Activated T-cell treated with anti-CD3 and anti-CD28 coated beads, Interleukin-2, amount 50 U/mL, for 24 hours (primary cell): ENCODE measurements around the gene LRRC71.

Experiments used
- DNase-seq: peaks from one replicate; pipeline ENCODE4 v3.0.0-alpha.2; 2020
- H3K27ac Mint-ChIP-seq: 2 replicates; pipeline ENCODE4 v1.8.0; 2020; ENCODE audit warnings: mild to moderate bottlenecking, mixed read lengths
- H3K27me3 Mint-ChIP-seq: 2 replicates; pipeline ENCODE4 v1.8.0; 2020; ENCODE audit warnings: mixed read lengths
- H3K36me3 Mint-ChIP-seq: 2 replicates; pipeline ENCODE4 v1.8.0; 2020; ENCODE audit warnings: low read depth, mixed read lengths
- H3K4me1 Mint-ChIP-seq: 2 replicates; pipeline ENCODE4 v1.8.0; 2020; ENCODE audit warnings: low read depth, mixed read lengths
- H3K4me3 Mint-ChIP-seq: 2 replicates; pipeline ENCODE4 v1.8.0; 2020; ENCODE audit warnings: mild to moderate bottlenecking, moderate library complexity, mixed read lengths
- H3K9me3 Mint-ChIP-seq: 2 replicates; pipeline ENCODE4 v1.8.0; 2020; ENCODE audit warnings: mixed read lengths

Gene LRRC71

GRCh38 chr1:156953571-156953970 is 33.1 kb downstream of the LRRC71 start:
- Mint-ChIP-seq H3K4me1 (no peaks in the 10 kb centered on the region), H3K27me3 (no peaks in the 10 kb centered on the region), H3K9me3 (no peaks in the 10 kb centered on the region), H3K4me3 (no peak overlapping the region), H3K27ac (no peak overlapping the region), H3K36me3 (peaks cover 54% of the 10 kb centered on the region)
- no peak for DNase-seq

DNA sequence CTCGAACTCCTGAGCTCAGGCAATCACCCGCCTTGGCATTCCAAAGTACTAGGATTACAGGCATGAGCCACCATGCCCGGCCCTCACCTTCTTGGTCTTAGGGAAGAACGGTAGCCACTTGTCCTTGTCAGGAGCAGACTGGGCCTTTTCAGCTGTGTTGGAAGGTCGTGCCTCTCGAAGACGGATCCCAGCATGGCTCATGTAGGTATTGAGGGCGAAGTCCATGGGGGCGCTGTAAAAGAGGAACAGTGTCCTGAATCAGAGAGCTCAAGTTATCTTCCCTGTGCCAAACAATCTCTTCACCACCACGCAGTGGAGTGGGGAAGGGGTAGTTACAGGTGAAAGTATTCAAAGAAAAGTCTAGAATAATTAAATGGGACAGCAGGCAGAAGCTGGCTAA is 35.9 kb downstream of the LRRC71 start:
- H3K4me3 Mint-ChIP-seq: no peak overlapping the region
- no peaks in the 10 kb centered on the region for H3K9me3 Mint-ChIP-seq
- no peak for DNase-seq
- no peak overlapping the region for H3K27ac Mint-ChIP-seq
- H3K36me3 Mint-ChIP-seq: peaks cover 51% of the 10 kb centered on the region
- H3K4me1 Mint-ChIP-seq: peaks cover 3% of the 10 kb centered on the region
- no peaks in the 10 kb centered on the region for H3K27me3 Mint-ChIP-seq

DNA sequence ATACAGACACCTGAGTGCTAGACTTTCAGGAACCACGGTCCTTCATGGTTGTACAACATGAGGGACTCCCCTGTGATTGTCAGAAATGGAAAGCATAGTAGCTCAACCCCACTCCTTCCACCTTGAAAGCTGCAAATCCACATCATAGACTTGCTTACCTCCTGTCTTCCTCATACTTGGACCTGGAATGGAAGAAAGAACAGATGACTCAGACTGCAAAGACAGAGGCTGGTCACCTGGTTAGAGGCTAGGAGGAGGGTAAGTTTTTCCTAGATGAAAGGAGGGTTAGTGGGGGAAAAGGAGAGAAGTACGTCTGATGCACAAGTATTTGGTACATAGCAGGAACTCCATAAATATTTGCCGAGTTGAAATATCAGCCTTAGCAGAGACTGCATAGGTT is 37.2 kb downstream of the LRRC71 start:
- peaks cover 14% of the 10 kb centered on the region for H3K4me1 Mint-ChIP-seq
- H3K36me3 Mint-ChIP-seq: peaks cover 46% of the 10 kb centered on the region
- no peak overlapping the region for H3K4me3 Mint-ChIP-seq
- no peak overlapping the region for H3K27ac Mint-ChIP-seq
- no peaks in the 10 kb centered on the region for H3K27me3 Mint-ChIP-seq
- DNase-seq: no peak
- H3K9me3 Mint-ChIP-seq: no peaks in the 10 kb centered on the region

DNA sequence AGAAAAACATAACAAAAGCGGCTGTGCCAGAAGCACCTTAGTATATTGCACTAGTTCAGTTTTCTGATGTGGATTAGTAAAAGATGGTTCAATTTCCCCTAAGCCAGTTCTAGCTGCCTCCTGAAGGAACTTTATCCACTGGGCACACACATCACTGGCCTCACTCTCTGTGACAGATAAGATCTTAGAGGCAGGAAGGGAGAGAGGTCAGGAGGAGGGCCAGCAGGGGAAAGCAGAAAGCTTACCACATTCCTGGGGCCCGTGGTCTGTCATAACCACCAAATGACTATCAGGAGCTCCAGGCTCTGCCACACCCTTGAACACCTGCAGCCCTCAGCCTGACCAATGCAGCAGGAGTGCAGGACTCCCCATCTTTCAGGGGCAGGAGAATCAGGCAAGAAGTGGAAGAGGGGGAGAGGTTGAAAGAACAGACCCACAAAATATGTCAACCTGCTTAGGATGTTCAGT is 37.8 kb downstream of the LRRC71 start:
- Mint-ChIP-seq H3K4me3 (no peak overlapping the region), H3K4me1 (peaks cover 19% of the 10 kb centered on the region), H3K9me3 (no peaks in the 10 kb centered on the region), H3K27me3 (no peaks in the 10 kb centered on the region), H3K36me3 (peaks cover 46% of the 10 kb centered on the region), H3K27ac (no peak overlapping the region)
- DNase-seq: no peak

- H3K27ac Mint-ChIP-seq: no peak overlapping the region
- H3K9me3 Mint-ChIP-seq: no peaks in the 10 kb centered on the region
- H3K27me3 Mint-ChIP-seq: no peaks in the 10 kb centered on the region
- no peak for DNase-seq
- H3K36me3 Mint-ChIP-seq: peaks cover 45% of the 10 kb centered on the region
- peaks cover 30% of the 10 kb centered on the region for H3K4me1 Mint-ChIP-seq
- no peak overlapping the region for H3K4me3 Mint-ChIP-seq
These were observed 39.0 kb downstream of the LRRC71 start for GRCh38 chr1:156959414-156959813.

- Mint-ChIP-seq H3K27me3 (no peaks in the 10 kb centered on the region), H3K4me3 (no peak overlapping the region), H3K4me1 (peaks cover 31% of the 10 kb centered on the region), H3K27ac (no peak overlapping the region), H3K9me3 (no peaks in the 10 kb centered on the region), H3K36me3 (peaks cover 40% of the 10 kb centered on the region)
- no peak for DNase-seq
These were observed 39.5 kb downstream of the LRRC71 start for GRCh38 chr1:156959925-156960324.

- Mint-ChIP-seq H3K9me3 (no peaks in the 10 kb centered on the region), H3K4me1 (peaks cover 31% of the 10 kb centered on the region), H3K4me3 (no peak overlapping the region), H3K36me3 (peaks cover 27% of the 10 kb centered on the region), H3K27me3 (no peaks in the 10 kb centered on the region), H3K27ac (no peak overlapping the region)
- no peak for DNase-seq
These were observed 41.3 kb downstream of the LRRC71 start for GRCh38 chr1:156961709-156962108.

- Mint-ChIP-seq H3K36me3 (peaks cover 12% of the 10 kb centered on the region), H3K4me1 (peaks cover 31% of the 10 kb centered on the region), H3K4me3 (peak overlapping the region; percentile 69), H3K27ac (peak overlapping the region; percentile 86), H3K9me3 (no peaks in the 10 kb centered on the region), H3K27me3 (no peaks in the 10 kb centered on the region)
- peak; percentile 47 for DNase-seq
These were observed 43.2 kb downstream of the LRRC71 start for GRCh38 chr1:156963621-156964020.

- no peak overlapping the region for H3K4me3 Mint-ChIP-seq
- no peaks in the 10 kb centered on the region for H3K9me3 Mint-ChIP-seq
- no peaks in the 10 kb centered on the region for H3K27me3 Mint-ChIP-seq
- no peak for DNase-seq
- H3K36me3 Mint-ChIP-seq: peaks cover 8% of the 10 kb centered on the region
- peaks cover 31% of the 10 kb centered on the region for H3K4me1 Mint-ChIP-seq
- no peak overlapping the region for H3K27ac Mint-ChIP-seq
These were observed 44.0 kb downstream of the LRRC71 start for GRCh38 chr1:156964441-156964840.

DNA sequence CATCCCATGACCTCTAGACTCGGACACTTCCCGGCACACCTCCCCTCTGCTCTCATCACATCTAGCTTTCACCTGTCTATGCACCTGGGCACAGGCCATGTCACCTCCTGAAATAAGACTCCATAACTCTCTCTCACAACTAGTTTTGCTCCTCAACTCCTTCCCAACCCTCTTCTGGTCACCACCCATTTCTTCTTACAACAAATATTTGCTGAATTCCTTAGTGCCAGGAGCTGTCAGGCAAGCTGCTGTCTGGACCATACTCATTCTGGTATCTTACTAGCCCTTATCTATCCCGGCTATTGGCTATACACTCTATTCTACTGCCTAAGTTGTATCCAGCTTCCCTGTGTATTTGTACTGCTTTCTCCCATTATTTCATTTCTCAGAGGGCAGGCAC is 49.1 kb downstream of the LRRC71 start:
- no peak overlapping the region for H3K27ac Mint-ChIP-seq

DNA sequence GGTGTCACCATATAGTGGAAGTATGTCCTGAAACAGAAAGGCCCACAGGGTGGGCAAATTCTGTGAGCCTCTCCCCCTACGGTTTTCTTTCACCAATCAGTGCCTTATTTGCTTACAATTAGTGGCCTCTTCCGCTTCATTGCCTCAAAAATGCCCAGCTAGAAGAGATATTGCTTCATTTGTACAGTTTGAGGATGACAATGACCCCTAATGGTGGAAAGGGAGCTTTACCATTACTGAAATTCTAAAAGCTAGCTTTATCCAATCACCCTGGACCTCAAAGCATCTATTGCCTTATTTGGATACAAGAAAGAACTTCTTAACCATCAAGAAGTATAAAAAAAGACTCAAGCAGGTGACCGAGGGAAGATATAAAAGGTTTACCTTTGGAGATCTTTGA is 49.6 kb downstream of the LRRC71 start:
- no peaks in the 10 kb centered on the region for H3K4me1 Mint-ChIP-seq
- peaks cover 3% of the 10 kb centered on the region for H3K27me3 Mint-ChIP-seq
- no peak overlapping the region for H3K27ac Mint-ChIP-seq
- H3K9me3 Mint-ChIP-seq: no peaks in the 10 kb centered on the region
- DNase-seq: no peak
- no peak overlapping the region for H3K4me3 Mint-ChIP-seq
- H3K36me3 Mint-ChIP-seq: no peaks in the 10 kb centered on the region

More for the DNA sequence above, 49.1 kb downstream of the LRRC71 start:
- Mint-ChIP-seq H3K4me1 (peaks cover under 1% of the 10 kb centered on the region), H3K4me3 (no peak overlapping the region), H3K9me3 (no peaks in the 10 kb centered on the region), H3K27me3 (no peaks in the 10 kb centered on the region), H3K36me3 (no peaks in the 10 kb centered on the region)
- DNase-seq: no peak

GRCh38 chr1:156973417-156973816 is 53.0 kb downstream of the LRRC71 start:
- Mint-ChIP-seq H3K9me3 (no peaks in the 10 kb centered on the region), H3K4me3 (no peak overlapping the region), H3K4me1 (no peaks in the 10 kb centered on the region), H3K27me3 (peaks cover 3% of the 10 kb centered on the region), H3K27ac (no peak overlapping the region), H3K36me3 (no peaks in the 10 kb centered on the region)
- DNase-seq: no peak

GRCh38 chr1:156975084-156975483 is 54.7 kb downstream of the LRRC71 start:
- H3K4me1 Mint-ChIP-seq: no peaks in the 10 kb centered on the region
- no peak overlapping the region for H3K27ac Mint-ChIP-seq
- no peaks in the 10 kb centered on the region for H3K36me3 Mint-ChIP-seq
- no peak overlapping the region for H3K4me3 Mint-ChIP-seq
- DNase-seq: no peak
- H3K27me3 Mint-ChIP-seq: peaks cover 13% of the 10 kb centered on the region
- H3K9me3 Mint-ChIP-seq: no peaks in the 10 kb centered on the region

DNA sequence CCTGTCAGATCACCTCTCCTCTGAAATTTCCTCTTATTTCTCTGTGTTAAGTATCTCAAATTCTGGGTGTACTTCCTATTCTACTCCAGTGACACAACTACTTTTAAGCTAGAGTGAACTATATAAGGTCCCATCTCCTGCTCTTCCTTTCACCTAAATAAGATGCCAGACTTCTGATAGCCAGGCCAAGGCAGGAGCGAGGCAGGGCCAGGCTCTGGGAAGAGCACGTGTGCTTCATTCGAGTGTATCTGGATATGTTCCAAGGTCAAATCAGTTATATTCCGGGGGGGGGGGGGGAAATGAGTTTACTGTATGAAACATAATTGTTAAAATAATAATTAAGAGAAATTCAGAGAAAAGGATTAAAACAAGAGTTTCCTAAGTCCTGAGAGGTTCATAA is 60.1 kb downstream of the LRRC71 start:
- Mint-ChIP-seq H3K4me3 (no peak overlapping the region), H3K9me3 (no peaks in the 10 kb centered on the region), H3K27me3 (peaks cover 16% of the 10 kb centered on the region), H3K36me3 (no peaks in the 10 kb centered on the region), H3K4me1 (no peaks in the 10 kb centered on the region), H3K27ac (no peak overlapping the region)
- DNase-seq: no peak
